Lower leg skin (tissue), 3 donors: ENCODE data around the gene GPC5.

Experiments used
- POLR2A ChIP-seq, 2 donors: fragments of 450-650 bp; IDR thresholded peaks; one replicate each; pipeline ENCODE4 v1.6.1; 2016 to 2017; ENCODE audit warnings: antibody characterized with exemption in 2 of 2, mild to moderate bottlenecking in 1 of 2, moderate library complexity in 1 of 2
- TF ChIP-seq, protein P1 (sequence below), 3 donors: fragments of 450-650 bp; IDR thresholded peaks; one replicate each; pipeline ENCODE4 v1.5.1; 2016; ENCODE audit warnings: antibody characterized with exemption in 3 of 3, mild to moderate bottlenecking in 3 of 3, moderate library complexity in 2 of 3

DNA sequence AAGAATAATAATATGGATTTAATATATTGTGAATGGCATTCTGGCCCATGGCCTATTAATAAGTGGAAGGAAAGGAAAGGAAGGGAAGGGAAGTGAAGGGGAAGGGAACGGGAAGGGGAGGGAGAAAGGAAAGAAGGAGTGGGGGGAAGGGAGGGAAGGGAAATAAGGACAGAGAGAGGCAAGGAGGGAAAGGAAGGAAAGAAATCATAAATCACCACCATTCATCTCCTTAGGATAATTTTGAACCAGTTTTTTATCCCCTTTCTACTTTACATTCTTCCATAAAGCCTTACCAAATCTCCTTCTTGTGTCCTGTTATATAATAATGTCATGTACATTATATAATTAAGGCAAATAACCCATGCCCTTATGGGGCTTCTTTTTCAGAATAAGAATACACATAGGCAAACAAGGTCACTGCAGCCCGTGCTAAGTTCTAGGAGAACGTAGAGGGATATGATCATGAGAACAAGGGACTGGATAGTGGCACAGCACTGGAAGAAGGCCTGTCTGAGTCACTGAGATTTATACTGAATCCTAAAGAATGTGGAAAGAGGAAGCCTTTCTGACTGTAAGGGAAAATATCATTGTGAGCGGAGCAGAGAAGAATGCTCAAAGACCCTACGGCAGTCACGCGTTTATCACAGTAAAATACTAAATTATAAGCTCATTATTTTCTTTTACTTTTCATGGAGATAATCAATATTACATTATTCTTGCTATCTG is 1383.7 kb downstream of the GPC5 start:
- TF ChIP-seq, protein P1, sequence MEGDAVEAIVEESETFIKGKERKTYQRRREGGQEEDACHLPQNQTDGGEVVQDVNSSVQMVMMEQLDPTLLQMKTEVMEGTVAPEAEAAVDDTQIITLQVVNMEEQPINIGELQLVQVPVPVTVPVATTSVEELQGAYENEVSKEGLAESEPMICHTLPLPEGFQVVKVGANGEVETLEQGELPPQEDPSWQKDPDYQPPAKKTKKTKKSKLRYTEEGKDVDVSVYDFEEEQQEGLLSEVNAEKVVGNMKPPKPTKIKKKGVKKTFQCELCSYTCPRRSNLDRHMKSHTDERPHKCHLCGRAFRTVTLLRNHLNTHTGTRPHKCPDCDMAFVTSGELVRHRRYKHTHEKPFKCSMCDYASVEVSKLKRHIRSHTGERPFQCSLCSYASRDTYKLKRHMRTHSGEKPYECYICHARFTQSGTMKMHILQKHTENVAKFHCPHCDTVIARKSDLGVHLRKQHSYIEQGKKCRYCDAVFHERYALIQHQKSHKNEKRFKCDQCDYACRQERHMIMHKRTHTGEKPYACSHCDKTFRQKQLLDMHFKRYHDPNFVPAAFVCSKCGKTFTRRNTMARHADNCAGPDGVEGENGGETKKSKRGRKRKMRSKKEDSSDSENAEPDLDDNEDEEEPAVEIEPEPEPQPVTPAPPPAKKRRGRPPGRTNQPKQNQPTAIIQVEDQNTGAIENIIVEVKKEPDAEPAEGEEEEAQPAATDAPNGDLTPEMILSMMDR (IDR thresholded peaks at IDR 0.05): no peak
- TF ChIP-seq POLR2A (IDR thresholded peaks at IDR 0.05): no peak
